ENCODE data around the gene GMEB1. TPM values are rescaled to one million over a fixed set of nuclear protein-coding genes. Genes with fewer than 3 reads are reported as not detected.

Gene GMEB1
- 5.2 to 6.9 TPM (median 6.1 TPM) in 5 replicates for total RNA-seq (2022; extraction: Qiagen RNA extraction; ENCODE audit: low read depth)

GRCh38 chr1:28668191-28668955 lies at the start of gene GMEB1:
GMEB1 (plus strand) TSS chr1:28668784; CDS start chr1:28683613, 14,829 bp downstream.

GRCh38 chr1:28642847-28643635 lies 25.5 kb upstream of the GMEB1 start, which contains the start of gene TAF12:
TAF12 (minus strand) TSS chr1:28643067; CDS start chr1:28622081, 20,986 bp downstream.

GRCh38 chr1:28648474-28649198 lies 19.9 kb upstream of the GMEB1 start, which contains the start of gene RNU11:
RNU11 (plus strand) TSS chr1:28648600.

GRCh38 chr1:28736450-28737306 lies 68.1 kb downstream of the GMEB1 start, which contains the start of gene YTHDF2:
YTHDF2 (plus strand) TSS chr1:28736940; CDS start chr1:28737121, 181 bp downstream.

Other genes starting within 250 kb of the GMEB1 start
- gene RCC1, start 162.7 kb upstream of the GMEB1 start, total RNA-seq (2022; extraction: Qiagen RNA extraction; ENCODE audit: low read depth) = 62.8 to 85.7 TPM (median 82.1 TPM) in 5 replicates
- 19.8 to 28.4 TPM (median 23.6 TPM) in 5 replicates for gene TRNAU1AP, start 115.7 kb upstream of the GMEB1 start, total RNA-seq (2022; extraction: Qiagen RNA extraction; ENCODE audit: low read depth)
- 2.0 to 4.0 TPM (median 3.0 TPM) in 5 replicates for gene RAB42, start 76.5 kb upstream of the GMEB1 start, total RNA-seq (2022; extraction: Qiagen RNA extraction; ENCODE audit: low read depth)
- gene TAF12, start 25.7 kb upstream of the GMEB1 start, total RNA-seq (2022; extraction: Qiagen RNA extraction; ENCODE audit: low read depth) = 13.2 to 15.7 TPM (median 14.1 TPM) in 5 replicates
- gene RNU11, start 20.2 kb upstream of the GMEB1 start, total RNA-seq (2022; extraction: Qiagen RNA extraction; ENCODE audit: low read depth) = not detected in 5 replicates
- gene YTHDF2, start 68.2 kb downstream of the GMEB1 start, total RNA-seq (2022; extraction: Qiagen RNA extraction; ENCODE audit: low read depth) = 51.7 to 62.5 TPM (median 53.6 TPM) in 5 replicates
- gene OPRD1, start 143.4 kb downstream of the GMEB1 start, total RNA-seq (2022; extraction: Qiagen RNA extraction; ENCODE audit: low read depth) = 0.02 to 0.08 TPM (median 0.03 TPM) in 5 replicates
- 3.6 to 4.9 TPM (median 4.7 TPM) in 5 replicates for gene EPB41, start 245.8 kb downstream of the GMEB1 start, total RNA-seq (2022; extraction: Qiagen RNA extraction; ENCODE audit: low read depth)

All from A549 treated with ZK216348 at 1 μM for 4 hours (cell line).